ENCODE measurements around the gene SHISAL1.

- TF ChIP-seq CTCF (IDR thresholded peaks at IDR 0.05; ENCODE audit: low read length) = no peak
- no peak for TF ChIP-seq EZH2 (IDR thresholded peaks at IDR 0.05; ENCODE audit: borderline replicate concordance, low read length)
These were observed 6.9 kb downstream of the SHISAL1 start for GRCh38 chr22:44305888-44306287.
